A549 treated with dexamethasone at 1 μM for 4 hours (cell line): ENCODE measurements around the gene FN3KRP. TPM values are rescaled to one million over a fixed set of nuclear protein-coding genes. Genes with fewer than 3 reads are reported as not detected.

Experiments used
- total RNA-seq: library from RNA; stranded (reverse); fragments of 200-300 nt; extraction: Qiagen RNA extraction; gene quantifications from 5 replicates; pipeline ENCODE4 v1.2.3, GENCODE V29; 2022

Gene FN3KRP
- total RNA-seq = 70.4 to 72.5 TPM (median 72.2 TPM) in 5 replicates

GRCh38 chr17:82716203-82717010 is at the start of gene FN3KRP:
Gene FN3KRP, plus strand, starts transcription at chr17:82716706. Its CDS starts 50 bp downstream, at chr17:82716756.

GRCh38 chr17:82698065-82698973 is 18.2 kb upstream of the FN3KRP start, which contains the start of gene RAB40B:
Gene RAB40B, minus strand, starts transcription at chr17:82698698. Its CDS starts 102 bp downstream, at chr17:82698596.

GRCh38 chr17:82734987-82735866 is 18.7 kb downstream of the FN3KRP start, which contains the start of gene FN3K:
Gene FN3K, plus strand, starts transcription at chr17:82735615. Its CDS starts 22 bp downstream, at chr17:82735637.

GRCh38 chr17:82751571-82752370 is 35.3 kb downstream of the FN3KRP start, which contains the start of gene TBCD:
Gene TBCD, plus strand, starts transcription at chr17:82752065. Its CDS starts 129 bp downstream, at chr17:82752194.

Other genes starting within 250 kb of the FN3KRP start
- gene FOXK2, start 197.0 kb upstream of the FN3KRP start, total RNA-seq = 41.7 to 62.8 TPM (median 60.0 TPM) in 5 replicates
- 89.2 to 98.0 TPM (median 95.1 TPM) in 5 replicates for gene WDR45B, start 68.3 kb upstream of the FN3KRP start, total RNA-seq
- 11.2 to 16.0 TPM (median 15.2 TPM) in 5 replicates for gene RAB40B, start 18.0 kb upstream of the FN3KRP start, total RNA-seq
- gene FN3K, start 18.9 kb downstream of the FN3KRP start, total RNA-seq = 6.3 to 10.9 TPM (median 9.4 TPM) in 5 replicates
- gene TBCD, start 35.4 kb downstream of the FN3KRP start, total RNA-seq = 51.6 to 76.4 TPM (median 70.1 TPM) in 5 replicates
- gene ZNF750, start 123.3 kb downstream of the FN3KRP start, total RNA-seq = 0.02 to 0.06 TPM in 2 of 5 replicates, not detected in the others